ENCODE results near the gene SSR2. TPM values are rescaled to one million over a fixed set of nuclear protein-coding genes. Genes with fewer than 3 reads are reported as not detected.

The SSR2 gene
- total RNA-seq, 1 experiment from 2014 or later = 198 TPM

GRCh38 chr1:156051011-156051725 lies 30.4 kb upstream of the SSR2 start:
- CTCF ChIA-PET = interaction anchor here (1.1 to 1.2 kb wide), 2 partner anchors 15 to 32 kb away, joined by 3 read pairs; no protein-coding TSS in a partner anchor
- no TSS peak for BruUV-seq (replicated peaks)

GRCh38 chr1:156050376-156050775 lies 29.6 kb upstream of the SSR2 start:
- H3K27me3 Mint-ChIP-seq (ENCODE audit: insufficient read depth, unreplicated experiment) = no peaks in the 10 kb centered on the region
- intact Hi-C loops (cut with micrococcal nuclease; ENCODE audit: unreplicated experiment) = no loop called here
- no peaks in the 10 kb centered on the region for H3K9me3 Mint-ChIP-seq (ENCODE audit: unreplicated experiment)

More at GRCh38 chr1:156051011-156051725, 30.4 kb upstream of the SSR2 start:
- H3K36me3 ChIP-seq (ENCODE audit: control insufficient read depth, insufficient read depth, low read length) = no peaks in the 10 kb centered on the region; the same call in 1 of the 2 replicates
- TF ChIP-seq, protein P1, sequence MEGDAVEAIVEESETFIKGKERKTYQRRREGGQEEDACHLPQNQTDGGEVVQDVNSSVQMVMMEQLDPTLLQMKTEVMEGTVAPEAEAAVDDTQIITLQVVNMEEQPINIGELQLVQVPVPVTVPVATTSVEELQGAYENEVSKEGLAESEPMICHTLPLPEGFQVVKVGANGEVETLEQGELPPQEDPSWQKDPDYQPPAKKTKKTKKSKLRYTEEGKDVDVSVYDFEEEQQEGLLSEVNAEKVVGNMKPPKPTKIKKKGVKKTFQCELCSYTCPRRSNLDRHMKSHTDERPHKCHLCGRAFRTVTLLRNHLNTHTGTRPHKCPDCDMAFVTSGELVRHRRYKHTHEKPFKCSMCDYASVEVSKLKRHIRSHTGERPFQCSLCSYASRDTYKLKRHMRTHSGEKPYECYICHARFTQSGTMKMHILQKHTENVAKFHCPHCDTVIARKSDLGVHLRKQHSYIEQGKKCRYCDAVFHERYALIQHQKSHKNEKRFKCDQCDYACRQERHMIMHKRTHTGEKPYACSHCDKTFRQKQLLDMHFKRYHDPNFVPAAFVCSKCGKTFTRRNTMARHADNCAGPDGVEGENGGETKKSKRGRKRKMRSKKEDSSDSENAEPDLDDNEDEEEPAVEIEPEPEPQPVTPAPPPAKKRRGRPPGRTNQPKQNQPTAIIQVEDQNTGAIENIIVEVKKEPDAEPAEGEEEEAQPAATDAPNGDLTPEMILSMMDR (IDR thresholded peaks at IDR 0.05; ENCODE audit: insufficient read depth in 1 of 2, low read depth in 1 of 2, low read length in 1 of 2, severe bottlenecking in 1 of 2, unreplicated experiment in 1 of 2) = no peak
- no peaks in the 10 kb centered on the region for H3K27me3 Mint-ChIP-seq (ENCODE audit: insufficient read depth, unreplicated experiment)
- no peak for DNase-seq
- no peaks in the 10 kb centered on the region for H3K9me3 Mint-ChIP-seq (ENCODE audit: unreplicated experiment)
- no peaks in the 10 kb centered on the region for H3K9me3 ChIP-seq
- H3K4me3 Mint-ChIP-seq (ENCODE audit: unreplicated experiment) = no peak overlapping the region
- H3K4me1 Mint-ChIP-seq (ENCODE audit: low read depth, unreplicated experiment) = no peaks in the 10 kb centered on the region
- POLR2A ChIA-PET = no interaction called here
- peaks cover 48% of the 10 kb centered on the region for H3K36me3 Mint-ChIP-seq (ENCODE audit: insufficient read depth, unreplicated experiment)
- no peak overlapping the region for H3K27ac Mint-ChIP-seq (ENCODE audit: unreplicated experiment)
- intact Hi-C loops (cut with micrococcal nuclease; ENCODE audit: unreplicated experiment) = no loop called here
- H3K27me3 ChIP-seq (replicated peaks; ENCODE audit: control insufficient read depth, insufficient read depth, low read length) = no peaks in the 10 kb centered on the region
- H3K4me1 ChIP-seq = peaks cover 14% of the 10 kb centered on the region
- no peak overlapping the region for H3K4me3 ChIP-seq (ENCODE audit: low read depth, low read length)

GRCh38 chr1:156048663-156049258 lies 28.0 kb upstream of the SSR2 start:
- BruUV-seq (replicated peaks) = no TSS peak

More at GRCh38 chr1:156050376-156050775, 29.6 kb upstream of the SSR2 start:
- peaks cover 50% of the 10 kb centered on the region for H3K36me3 Mint-ChIP-seq (ENCODE audit: insufficient read depth, unreplicated experiment)
- Histone ChIP-seq H3K4me3 (ENCODE audit: low read depth, low read length) (no peak overlapping the region), H3K9me3 (no peaks in the 10 kb centered on the region), H3K4me1 (peaks cover 9% of the 10 kb centered on the region; the same call in 1 of the 2 replicates), H3K36me3 (ENCODE audit: control insufficient read depth, insufficient read depth, low read length) (no peaks in the 10 kb centered on the region; the same call in 1 of the 2 replicates), H3K27me3 (replicated peaks; ENCODE audit: control insufficient read depth, insufficient read depth, low read length) (no peaks in the 10 kb centered on the region)
- ChIA-PET POLR2A (no interaction called here), CTCF (no interaction called here)
- DNase-seq = no peak
- no peak overlapping the region for H3K4me3 Mint-ChIP-seq (ENCODE audit: unreplicated experiment)
- TF ChIP-seq, protein P1 (IDR thresholded peaks at IDR 0.05; ENCODE audit: insufficient read depth in 1 of 2, low read depth in 1 of 2, low read length in 1 of 2, severe bottlenecking in 1 of 2, unreplicated experiment in 1 of 2) = no peak
- H3K4me1 Mint-ChIP-seq (ENCODE audit: low read depth, unreplicated experiment) = no peaks in the 10 kb centered on the region
- no peak overlapping the region for H3K27ac Mint-ChIP-seq (ENCODE audit: unreplicated experiment)
- no TSS peak for BruUV-seq (replicated peaks)

More at GRCh38 chr1:156048663-156049258, 28.0 kb upstream of the SSR2 start:
- ChIA-PET POLR2A (no interaction called here), CTCF (no interaction called here)
- H3K4me1 Mint-ChIP-seq (ENCODE audit: low read depth, unreplicated experiment) = no peaks in the 10 kb centered on the region
- Histone ChIP-seq H3K4me3 (ENCODE audit: low read depth, low read length) (no peak overlapping the region), H3K27me3 (replicated peaks; ENCODE audit: control insufficient read depth, insufficient read depth, low read length) (no peaks in the 10 kb centered on the region), H3K4me1 (peaks cover 7% of the 10 kb centered on the region; the same call in 1 of the 2 replicates), H3K36me3 (ENCODE audit: control insufficient read depth, insufficient read depth, low read length) (peaks cover 2% of the 10 kb centered on the region; the same call in 1 of the 2 replicates), H3K9me3 (no peaks in the 10 kb centered on the region)
- H3K4me3 Mint-ChIP-seq (ENCODE audit: unreplicated experiment) = no peak overlapping the region
- H3K27ac Mint-ChIP-seq (ENCODE audit: unreplicated experiment) = no peak overlapping the region
- H3K27me3 Mint-ChIP-seq (ENCODE audit: insufficient read depth, unreplicated experiment) = no peaks in the 10 kb centered on the region
- no peaks in the 10 kb centered on the region for H3K9me3 Mint-ChIP-seq (ENCODE audit: unreplicated experiment)
- intact Hi-C loops (cut with micrococcal nuclease; ENCODE audit: unreplicated experiment) = no loop called here
- TF ChIP-seq, protein P1 (IDR thresholded peaks at IDR 0.05; ENCODE audit: insufficient read depth in 1 of 2, low read depth in 1 of 2, low read length in 1 of 2, severe bottlenecking in 1 of 2, unreplicated experiment in 1 of 2) = no peak
- H3K36me3 Mint-ChIP-seq (ENCODE audit: insufficient read depth, unreplicated experiment) = peaks cover 56% of the 10 kb centered on the region
- DNase-seq = no peak

All from Caco-2 (cell line).